HepG2 (cell line): ENCODE data around the gene RMI2. TPM values are rescaled to one million over a fixed set of nuclear protein-coding genes. Genes with fewer than 3 reads are reported as not detected.
A peak's percentile ranks its signal among the peaks of the same experiment; 100 is the strongest.

Experiments used
- DMTF1 ChIP-seq: sonication (generic); formaldehyde crosslinking; IDR thresholded peaks from 2 replicates; pipeline ENCODE4 v1.4.0; 2020; ENCODE audit warnings: mild to moderate bottlenecking, missing genetic modification reagents
- ESRRA ChIP-seq: sonication (generic); formaldehyde crosslinking; IDR thresholded peaks from 2 replicates; pipeline ENCODE4 v1.5.1; 2020; ENCODE audit warnings: mild to moderate bottlenecking, low read depth, missing genetic modification reagents
- FOXM1 ChIP-seq: sonication (generic); formaldehyde crosslinking; IDR thresholded peaks from 2 replicates; pipeline ENCODE4 v1.5.0; 2020; ENCODE audit warnings: missing genetic modification reagents
- GABPB1 ChIP-seq: IDR thresholded peaks from 2 replicates; pipeline ENCODE4 v1.6.1; 2016; ENCODE audit warnings: mild to moderate bottlenecking, missing genetic modification reagents, moderate library complexity, missing compliant biosample characterization
- GRHL1 ChIP-seq: sonication (generic); formaldehyde crosslinking; conservative IDR thresholded peaks from 2 replicates; pipeline ENCODE4 v1.8.0; 2022; ENCODE audit warnings: missing genetic modification reagents
- KLF15 ChIP-seq: sonication (generic); formaldehyde crosslinking; IDR thresholded peaks from 2 replicates; pipeline ENCODE4 v1.8.1; 2023; ENCODE audit warnings: borderline replicate concordance, mild to moderate bottlenecking, inconsistent platforms, missing genetic modification reagents, mixed read lengths
- MEF2D ChIP-seq: sonication (generic); formaldehyde crosslinking; IDR thresholded peaks from 2 replicates; pipeline ENCODE4 v1.5.1; 2020; ENCODE audit warnings: mild to moderate bottlenecking, missing genetic modification reagents
- MXD3 ChIP-seq: IDR thresholded peaks from 2 replicates; pipeline ENCODE4 v1.6.1; 2016; ENCODE audit warnings: mild to moderate bottlenecking, missing biosample characterization, missing genetic modification reagents
- RERE ChIP-seq: IDR thresholded peaks from 2 replicates; pipeline ENCODE4 v1.6.1; 2016; ENCODE audit warnings: low read depth, missing genetic modification reagents, missing compliant biosample characterization
- SATB2 ChIP-seq: sonication (generic); formaldehyde crosslinking; IDR thresholded peaks from 2 replicates; pipeline ENCODE4 v1.5.0; 2020; ENCODE audit warnings: missing genetic modification reagents
- SIN3A ChIP-seq: IDR thresholded peaks from 2 replicates; pipeline ENCODE4 v1.6.1; 2011; ENCODE audit warnings: low read depth, mild to moderate bottlenecking, control low read depth, low read length, borderline replicate concordance
- SNAPC2 ChIP-seq: sonication (generic); formaldehyde crosslinking; IDR thresholded peaks from 2 replicates; pipeline ENCODE4 v1.8.1; 2022; ENCODE audit warnings: mild to moderate bottlenecking, missing genetic modification reagents
- TBL1XR1 ChIP-seq: fragments of 150-350 bp; IDR thresholded peaks from 2 replicates; pipeline ENCODE4 v1.6.1; 2014; ENCODE audit warnings: borderline replicate concordance, low read length; ENCODE audit not compliant: partially characterized antibody
- ZNF543 ChIP-seq: sonication (generic); formaldehyde crosslinking; IDR thresholded peaks from 2 replicates; pipeline ENCODE4 v1.4.0; 2020; ENCODE audit warnings: mild to moderate bottlenecking, missing genetic modification reagents
- ZNF563 ChIP-seq: sonication (generic); formaldehyde crosslinking; IDR thresholded peaks from 2 replicates; pipeline ENCODE4 v1.8.0; 2022; ENCODE audit warnings: mild to moderate bottlenecking, moderate library complexity, missing genetic modification reagents
- ZNF652 ChIP-seq: IDR thresholded peaks from 2 replicates; pipeline ENCODE4 v1.6.1; 2016; ENCODE audit warnings: low read depth, borderline replicate concordance
- ZNF75D ChIP-seq: sonication (generic); formaldehyde crosslinking; IDR thresholded peaks from 2 replicates; pipeline ENCODE4 v1.8.1; 2023; ENCODE audit warnings: missing genetic modification reagents, mild to moderate bottlenecking, borderline replicate concordance
- ZNF768 ChIP-seq: sonication (generic); formaldehyde crosslinking; IDR thresholded peaks from 2 replicates; pipeline ENCODE4 v1.4.0; 2020; ENCODE audit warnings: missing genetic modification reagents
- ZNF776 ChIP-seq: sonication (generic); formaldehyde crosslinking; IDR thresholded peaks from 2 replicates; pipeline ENCODE4 v1.4.0; 2020; ENCODE audit warnings: mild to moderate bottlenecking, missing genetic modification reagents
- ZNF781 ChIP-seq: sonication (generic); formaldehyde crosslinking; IDR thresholded peaks from 2 replicates; pipeline ENCODE4 v1.5.1; 2020; ENCODE audit warnings: borderline replicate concordance, mild to moderate bottlenecking, missing genetic modification reagents; ENCODE audit errors: not compliant biosample characterization
- polyA plus RNA-seq, 8 experiments: library from polyadenylated mRNA; depleted of rRNA in 3 of 8; stranded (reverse) in 7 of 8; unstranded in 1 of 8; fragments of >200 nt; fragmentation: Illumina TruSeq in 4 of 8; extraction: Trizol in 4 of 8; gene quantifications; 2 replicates each; pipeline versions ENCODE4 v1.2.1 to v1.2.3, GENCODE V29; 2011 to 2016; ENCODE audit warnings: low read depth in 4 of 8, missing spikeins in 1 of 8, mixed read lengths in 1 of 8; ENCODE audit not compliant: insufficient read depth in 1 of 8
- total RNA-seq, 5 experiments: library from RNA; depleted of rRNA; stranded (reverse); fragments of >200 nt; fragmentation: Illumina TruSeq; extraction: Trizol; gene quantifications; 2 replicates each; pipeline ENCODE4 v1.2.3, GENCODE V29; 2016; ENCODE audit warnings: low read depth in 1 of 5

The RMI2 gene
- total and polyA plus RNA-seq, 2 of the 13 experiments (the other 11 are each of a cell fraction or from before 2014, with no cell fraction given), result 24.5 to 55.7 TPM

- TF ChIP-seq MEF2D (CRISPR knock-in tag) (peak; percentile 33; the same call in 1 of the 2 replicates), FOXM1 (CRISPR knock-in tag) (no peak), SATB2 (CRISPR knock-in tag) (no peak), ZNF543 (peak; percentile 83; the same call in 1 of the 2 replicates), GABPB1 (CRISPR knock-in tag) (no peak), ZNF768 (CRISPR knock-in tag) (no peak; the same call in 1 of the 2 replicates), ZNF563 (CRISPR knock-in tag) (no peak), ESRRA (CRISPR knock-in tag) (peak; percentile 83; the same call in 1 of the 2 replicates), RERE (CRISPR knock-in tag) (no peak), KLF15 (CRISPR knock-in tag) (no peak), SNAPC2 (no peak), ZNF652 (CRISPR knock-in tag) (no peak), ZNF75D (CRISPR knock-in tag) (no peak), ZNF776 (no peak), DMTF1 (peak; percentile 87; the same call in 1 of the 2 replicates), SIN3A (no peak), MXD3 (CRISPR knock-in tag) (peak; percentile 42; the same call in 1 of the 2 replicates), GRHL1 (no peak), ZNF781 (no peak), TBL1XR1 (peak; percentile 49)
Measured at GRCh38 chr16:11356573-11357331, 11.5 kb downstream of the RMI2 start (continued).
